ENCODE data around the gene UEVLD.

GRCh38 chr11:18526130-18526520 lies 62.4 kb downstream of the UEVLD start:
- TF ChIP-seq CTCF (IDR thresholded peaks at IDR 0.05) (no peak), POLR2A (IDR thresholded peaks at IDR 0.05) (no peak), POLR2AphosphoS5 (IDR thresholded peaks at IDR 0.05) (no peak)
